SHP77 treated with DMSO at 0.1 percent for 48 hours (cell line): ENCODE data around the gene FCER1A.

Source experiments
- DNase-seq: peaks from one replicate; lab custom pipeline; 2025; lab: John Stamatoyannopoulos, UW

FCER1A gene

DNA sequence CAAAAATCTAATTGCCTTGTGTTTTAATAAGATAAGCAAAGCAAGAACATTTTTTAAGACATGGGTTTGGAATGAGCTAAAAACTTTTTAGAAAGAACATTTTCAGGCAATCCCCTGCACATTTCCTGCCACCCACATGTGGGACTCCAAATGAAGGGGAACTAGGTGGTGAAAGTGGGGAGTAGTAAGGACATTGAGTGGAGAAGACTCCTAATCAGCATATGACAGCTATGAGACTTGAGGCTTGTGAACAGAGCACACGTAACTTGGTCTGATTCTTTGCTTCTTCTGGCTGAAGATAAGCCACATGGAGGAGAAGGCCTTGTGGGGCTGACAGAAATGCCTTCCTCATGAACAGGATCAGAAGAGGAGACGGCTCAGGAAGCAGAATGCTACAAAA lies 50.3 kb downstream of the FCER1A start:
- no peak for DNase-seq
